Measurements from ENCODE around the gene ANKRD31. TPM values are rescaled to one million over a fixed set of nuclear protein-coding genes. Genes with fewer than 3 reads are reported as not detected.

The ANKRD31 gene
- total RNA-seq, 1 donor from 2014 or later: 0.05 TPM

DNA sequence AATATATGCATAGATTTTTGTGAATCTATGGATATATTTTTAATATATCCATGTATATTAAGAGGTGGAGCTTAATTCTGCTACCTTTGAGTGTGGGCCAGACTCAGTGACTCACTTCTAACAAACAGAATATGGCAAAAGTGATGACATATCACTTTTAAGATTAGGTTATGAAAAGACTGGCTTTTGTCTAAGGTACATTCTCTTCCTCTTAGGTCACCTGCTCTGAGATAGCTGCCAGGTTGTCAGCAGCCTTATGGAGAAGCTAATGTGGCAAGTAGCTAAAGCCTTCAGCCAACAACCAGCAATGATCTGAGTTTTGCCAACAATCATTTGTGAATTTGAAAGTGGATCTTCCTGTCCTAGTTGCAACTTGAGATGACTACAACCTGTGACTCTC is 83.8 kb downstream of the ANKRD31 start:
- Mint-ChIP-seq H3K4me1 (ENCODE audit: unreplicated experiment) (peaks cover 4% of the 10 kb centered on the region), H3K4me3 (ENCODE audit: unreplicated experiment) (no peak overlapping the region), H3K36me3 (ENCODE audit: low read depth, unreplicated experiment) (no peaks in the 10 kb centered on the region), H3K27me3 (ENCODE audit: unreplicated experiment) (no peaks in the 10 kb centered on the region), H3K9me3 (ENCODE audit: unreplicated experiment) (no peaks in the 10 kb centered on the region), H3K27ac (ENCODE audit: unreplicated experiment) (no peak overlapping the region)
- TF ChIP-seq, protein P1, sequence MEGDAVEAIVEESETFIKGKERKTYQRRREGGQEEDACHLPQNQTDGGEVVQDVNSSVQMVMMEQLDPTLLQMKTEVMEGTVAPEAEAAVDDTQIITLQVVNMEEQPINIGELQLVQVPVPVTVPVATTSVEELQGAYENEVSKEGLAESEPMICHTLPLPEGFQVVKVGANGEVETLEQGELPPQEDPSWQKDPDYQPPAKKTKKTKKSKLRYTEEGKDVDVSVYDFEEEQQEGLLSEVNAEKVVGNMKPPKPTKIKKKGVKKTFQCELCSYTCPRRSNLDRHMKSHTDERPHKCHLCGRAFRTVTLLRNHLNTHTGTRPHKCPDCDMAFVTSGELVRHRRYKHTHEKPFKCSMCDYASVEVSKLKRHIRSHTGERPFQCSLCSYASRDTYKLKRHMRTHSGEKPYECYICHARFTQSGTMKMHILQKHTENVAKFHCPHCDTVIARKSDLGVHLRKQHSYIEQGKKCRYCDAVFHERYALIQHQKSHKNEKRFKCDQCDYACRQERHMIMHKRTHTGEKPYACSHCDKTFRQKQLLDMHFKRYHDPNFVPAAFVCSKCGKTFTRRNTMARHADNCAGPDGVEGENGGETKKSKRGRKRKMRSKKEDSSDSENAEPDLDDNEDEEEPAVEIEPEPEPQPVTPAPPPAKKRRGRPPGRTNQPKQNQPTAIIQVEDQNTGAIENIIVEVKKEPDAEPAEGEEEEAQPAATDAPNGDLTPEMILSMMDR (IDR thresholded peaks at IDR 0.05; ENCODE audit: unreplicated experiment): no peak
- DNase-seq (ENCODE audit: low spot score): no peak

DNA sequence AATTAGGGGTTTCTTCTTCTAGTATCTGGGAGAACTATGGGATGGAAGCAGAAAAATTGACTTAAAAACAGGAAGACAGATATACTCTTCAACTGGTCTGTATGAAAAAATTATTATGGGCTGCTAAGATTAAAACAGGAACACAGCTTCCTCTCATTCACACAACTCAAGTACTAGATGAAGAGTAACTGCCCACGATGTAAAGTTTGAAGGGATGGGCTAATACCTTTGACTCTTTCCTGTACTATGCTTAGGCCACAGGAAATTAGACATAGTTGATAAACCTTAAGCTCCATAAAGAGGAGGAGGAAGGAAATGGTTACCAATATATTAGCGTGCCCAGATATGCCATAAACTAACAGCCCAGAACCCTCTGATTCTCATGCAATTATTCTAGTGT is 88.6 kb downstream of the ANKRD31 start:
- Mint-ChIP-seq H3K27me3 (ENCODE audit: unreplicated experiment) (no peaks in the 10 kb centered on the region), H3K27ac (ENCODE audit: unreplicated experiment) (no peak overlapping the region), H3K9me3 (ENCODE audit: unreplicated experiment) (no peaks in the 10 kb centered on the region), H3K4me3 (ENCODE audit: unreplicated experiment) (no peak overlapping the region), H3K4me1 (ENCODE audit: unreplicated experiment) (peaks cover 4% of the 10 kb centered on the region), H3K36me3 (ENCODE audit: low read depth, unreplicated experiment) (no peaks in the 10 kb centered on the region)
- TF ChIP-seq, protein P1 (IDR thresholded peaks at IDR 0.05; ENCODE audit: unreplicated experiment): no peak
- DNase-seq (ENCODE audit: low spot score): no peak

DNA sequence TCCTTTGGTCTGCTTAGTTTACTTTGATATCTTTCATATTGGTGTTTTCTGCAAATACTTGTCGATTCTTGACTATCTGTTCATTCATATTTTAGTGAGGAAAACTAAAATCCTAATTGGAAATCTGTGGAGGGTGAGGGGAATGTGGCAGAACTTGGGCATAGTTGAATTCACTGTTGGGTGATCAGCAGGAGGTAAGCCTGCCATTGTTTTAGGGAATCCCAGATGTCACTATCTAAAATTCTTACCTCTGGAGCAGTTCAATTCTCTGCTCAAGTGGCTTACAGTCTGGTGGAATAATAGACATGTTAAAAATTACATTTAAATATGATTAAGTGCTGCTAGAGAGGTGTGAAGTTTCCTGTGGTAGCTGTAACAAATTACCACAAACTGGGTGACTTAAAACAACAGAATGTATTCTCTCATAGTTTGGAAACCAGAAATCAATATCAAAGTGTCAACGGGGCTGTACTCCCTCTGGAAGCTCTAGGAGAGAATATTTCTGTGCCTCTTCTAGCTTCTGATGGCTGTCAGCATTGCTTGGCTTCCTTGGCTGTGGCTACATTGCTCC is 94.0 kb downstream of the ANKRD31 start:
- Mint-ChIP-seq H3K36me3 (ENCODE audit: low read depth, unreplicated experiment) (no peaks in the 10 kb centered on the region), H3K27ac (ENCODE audit: unreplicated experiment) (no peak overlapping the region), H3K9me3 (ENCODE audit: unreplicated experiment) (no peaks in the 10 kb centered on the region), H3K4me3 (ENCODE audit: unreplicated experiment) (no peak overlapping the region), H3K4me1 (ENCODE audit: unreplicated experiment) (no peaks in the 10 kb centered on the region), H3K27me3 (ENCODE audit: unreplicated experiment) (no peaks in the 10 kb centered on the region)
- DNase-seq (ENCODE audit: low spot score): no peak
- TF ChIP-seq, protein P1 (IDR thresholded peaks at IDR 0.05; ENCODE audit: unreplicated experiment): no peak

DNA sequence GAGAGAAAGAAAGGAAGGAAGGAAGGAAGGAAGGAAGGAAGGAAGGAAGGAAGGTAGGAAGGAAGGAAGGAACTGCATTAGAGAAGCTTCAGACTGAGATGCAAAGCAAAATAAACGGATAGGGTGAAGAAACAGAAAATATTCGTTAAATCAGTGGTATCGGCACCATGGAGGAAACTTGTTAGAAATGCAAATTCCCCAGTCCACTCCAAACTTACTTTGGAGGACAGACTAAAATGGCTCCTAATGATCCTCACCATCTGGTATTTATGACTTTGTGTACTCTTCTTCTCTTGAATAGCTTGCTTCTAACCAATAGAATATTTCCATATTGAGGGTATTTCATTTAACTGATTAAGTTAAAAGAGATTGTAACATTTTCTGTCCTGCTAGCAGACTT is 96.4 kb downstream of the ANKRD31 start:
- Mint-ChIP-seq H3K27me3 (ENCODE audit: unreplicated experiment) (no peaks in the 10 kb centered on the region), H3K4me3 (ENCODE audit: unreplicated experiment) (no peak overlapping the region), H3K27ac (ENCODE audit: unreplicated experiment) (no peak overlapping the region), H3K36me3 (ENCODE audit: low read depth, unreplicated experiment) (no peaks in the 10 kb centered on the region), H3K9me3 (ENCODE audit: unreplicated experiment) (no peaks in the 10 kb centered on the region), H3K4me1 (ENCODE audit: unreplicated experiment) (no peaks in the 10 kb centered on the region)
- DNase-seq (ENCODE audit: low spot score): no peak
- TF ChIP-seq, protein P1 (IDR thresholded peaks at IDR 0.05; ENCODE audit: unreplicated experiment): no peak

DNA sequence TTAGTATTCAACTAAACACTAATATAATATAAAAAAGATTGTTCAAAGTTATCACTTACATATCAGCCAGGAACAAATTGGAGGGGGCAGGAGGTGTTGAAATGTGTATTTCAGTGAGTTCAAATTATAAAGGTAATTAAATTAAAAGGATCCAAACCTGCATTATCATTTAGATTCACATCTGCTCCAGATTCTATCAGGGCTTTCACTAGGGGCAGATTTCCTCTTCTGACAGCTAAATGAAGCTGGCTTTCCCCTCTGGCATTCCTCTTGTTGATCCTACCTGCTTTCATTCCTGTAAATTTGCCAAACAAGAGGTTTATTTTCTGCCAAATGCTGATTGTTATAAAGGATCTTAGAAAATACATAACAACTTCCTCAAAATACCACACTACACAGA is 98.0 kb downstream of the ANKRD31 start:
- TF ChIP-seq, protein P1 (IDR thresholded peaks at IDR 0.05; ENCODE audit: unreplicated experiment): no peak
- DNase-seq (ENCODE audit: low spot score): no peak
- H3K27me3 Mint-ChIP-seq (ENCODE audit: unreplicated experiment): no peaks in the 10 kb centered on the region
- H3K4me3 Mint-ChIP-seq (ENCODE audit: unreplicated experiment): no peak overlapping the region
- H3K36me3 Mint-ChIP-seq (ENCODE audit: low read depth, unreplicated experiment): no peaks in the 10 kb centered on the region
- no peaks in the 10 kb centered on the region for H3K4me1 Mint-ChIP-seq (ENCODE audit: unreplicated experiment)
- H3K27ac Mint-ChIP-seq (ENCODE audit: unreplicated experiment): no peak overlapping the region
- H3K9me3 Mint-ChIP-seq (ENCODE audit: unreplicated experiment): no peaks in the 10 kb centered on the region

Data from endothelial cell (in vitro differentiated cells).